Measurements from ENCODE around the gene SCN1A.
"Not testable (repeated sequence)": the region's sequence is repeated elsewhere in the genome, so short reads cannot be mapped to it uniquely, and the experiment has no call there.

Gene SCN1A

GRCh38 chr2:166135849-166136258 lies 8.0 kb upstream of the SCN1A start:
- no peak for DNase-seq

GRCh38 chr2:166135152-166135848 lies 7.5 kb upstream of the SCN1A start:
- DNase-seq: no peak

GRCh38 chr2:166134252-166135151 lies 6.7 kb upstream of the SCN1A start:
- DNase-seq: no peak

GRCh38 chr2:166133653-166134052 lies 5.8 kb upstream of the SCN1A start:
- no peak for DNase-seq

- DNase-seq: no peak
Observed at GRCh38 chr2:166128156-166128505, 311 bp upstream of the SCN1A start.

GRCh38 chr2:166126007-166126639 lies 1.7 kb downstream of the SCN1A start:
- DNase-seq: peak in 2 of 56 donors; percentile 1 to 12

- no peak for DNase-seq
Observed at GRCh38 chr2:166125557-166125956, 2.3 kb downstream of the SCN1A start.

GRCh38 chr2:166118180-166118579 lies 9.6 kb downstream of the SCN1A start:
- no peak for DNase-seq

- no peak for DNase-seq
Observed at GRCh38 chr2:166117491-166117890, 10.3 kb downstream of the SCN1A start.

- no peak for DNase-seq
Observed at GRCh38 chr2:166115589-166115988, 12.2 kb downstream of the SCN1A start.

- DNase-seq: no peak
Observed at GRCh38 chr2:166112193-166112605, 15.6 kb downstream of the SCN1A start.

GRCh38 chr2:166106431-166107015 lies 21.3 kb downstream of the SCN1A start:
- DNase-seq: no peak

- no peak for DNase-seq
Observed at GRCh38 chr2:166104773-166105172, 23.0 kb downstream of the SCN1A start.

GRCh38 chr2:166104084-166104483 lies 23.7 kb downstream of the SCN1A start:
- no peak for DNase-seq

GRCh38 chr2:166103277-166103676 lies 24.5 kb downstream of the SCN1A start:
- DNase-seq: not testable (repeated sequence)

- no peak for DNase-seq
Observed at GRCh38 chr2:166094325-166094724, 33.5 kb downstream of the SCN1A start.

GRCh38 chr2:166092889-166093288 lies 34.9 kb downstream of the SCN1A start:
- DNase-seq: no peak

- no peak for DNase-seq
Observed at GRCh38 chr2:166091439-166091838, 36.4 kb downstream of the SCN1A start.

- DNase-seq: no peak
Observed at GRCh38 chr2:166090908-166091307, 36.9 kb downstream of the SCN1A start.

- no peak for DNase-seq
Observed at GRCh38 chr2:166090346-166090745, 37.5 kb downstream of the SCN1A start.

GRCh38 chr2:166088634-166089033 lies 39.2 kb downstream of the SCN1A start:
- DNase-seq: no peak

- no peak for DNase-seq
Observed at GRCh38 chr2:166084301-166084700, 43.5 kb downstream of the SCN1A start.

Measured in amygdala (tissue), 56 donors.